Fibroblast of villous mesenchyme (primary cell): ENCODE measurements around the gene RNF217. TPM values are rescaled to one million over a fixed set of nuclear protein-coding genes. Genes with fewer than 3 reads are reported as not detected.

ENCODE experiments used
- DNase-seq: peaks from one replicate; pipeline ENCODE4 v3.0.0-alpha.2; 2010; ENCODE audit warnings: low read depth
- H3K4me3 ChIP-seq: 2 replicates; pipeline ENCODE4 v1.5.1; 2011; ENCODE audit warnings: low read depth, mild to moderate bottlenecking, low read length
- CTCF ChIP-seq: IDR thresholded peaks from 2 replicates; pipeline ENCODE4 v1.5.1; 2012; ENCODE audit warnings: low read depth, mild to moderate bottlenecking, low read length; ENCODE audit not compliant: insufficient read depth
- total RNA-seq: library from RNA; depleted of rRNA; stranded (reverse); fragments of >200 nt; gene quantifications from 2 replicates; pipeline ENCODE4 v1.2.3, GENCODE V29; 2012

RNF217 gene
- total RNA-seq, 1 donor, result 25.5 TPM

- no peak overlapping the region for H3K4me3 ChIP-seq
- no peak for DNase-seq
- TF ChIP-seq CTCF, result no peak
Measured at GRCh38 chr6:125038925-125039324, 76.7 kb downstream of the RNF217 start.

- no peak overlapping the region for H3K4me3 ChIP-seq
- no peak for TF ChIP-seq CTCF
- no peak for DNase-seq
Measured at GRCh38 chr6:125041740-125042459, 79.7 kb downstream of the RNF217 start.

- TF ChIP-seq CTCF, result no peak
- no peak for DNase-seq
- H3K4me3 ChIP-seq, result no peak overlapping the region
Measured at GRCh38 chr6:125044066-125044465, 81.8 kb downstream of the RNF217 start.

GRCh38 chr6:125044667-125045066, 82.4 kb downstream of the RNF217 start:
- H3K4me3 ChIP-seq, result no peak overlapping the region
- TF ChIP-seq CTCF, result no peak

GRCh38 chr6:125046107-125046925, 84.1 kb downstream of the RNF217 start:
- TF ChIP-seq CTCF, result no peak
- peak; percentile 45 for DNase-seq
- no peak overlapping the region for H3K4me3 ChIP-seq

More at GRCh38 chr6:125044667-125045066, 82.4 kb downstream of the RNF217 start:
- DNase-seq, result no peak

- no peak overlapping the region for H3K4me3 ChIP-seq
- no peak for TF ChIP-seq CTCF
- DNase-seq, result no peak
Measured at GRCh38 chr6:125048274-125048673, 86.0 kb downstream of the RNF217 start.
